ENCODE measurements around the gene LENEP.
A peak's percentile ranks its signal among the peaks of the same experiment; 100 is the strongest.

- TF ChIP-seq CTCF (IDR thresholded peaks at IDR 0.05; ENCODE audit: borderline replicate concordance, extremely low read depth, low read length, poor library complexity, severe bottlenecking) = peak; percentile 99
- no peak for TF ChIP-seq EZH2 (IDR thresholded peaks at IDR 0.05; ENCODE audit: borderline replicate concordance, low read depth, low read length, severe bottlenecking)
Observed at GRCh38 chr1:155017041-155017945, 23.9 kb downstream of the LENEP start.

Data from DND-41 (cell line).